BE2C (cell line): Measurements from ENCODE around the gene NOTCH3.

Source experiments
- DNase-seq: peaks from one replicate; pipeline ENCODE4 v3.0.0-alpha.2; 2020
- H3K27me3 ChIP-seq: fragments of 250-450 bp; sonication (Bioruptor Pico); 2 replicates; pipeline ENCODE4 v1.5.1; 2020; ENCODE audit warnings: mild to moderate bottlenecking
- H3K36me3 ChIP-seq: fragments of 250-450 bp; sonication (Bioruptor Pico); 2 replicates; pipeline ENCODE4 v1.5.1; 2020; ENCODE audit warnings: mild to moderate bottlenecking
- H3K4me1 ChIP-seq: fragments of 250-450 bp; sonication (Bioruptor Pico); 2 replicates; pipeline ENCODE4 v1.5.1; 2020
- H3K4me3 ChIP-seq: 2 replicates; pipeline ENCODE4 v1.5.1; 2011; ENCODE audit warnings: low read depth, low read length
- H3K9me3 ChIP-seq: fragments of 250-450 bp; sonication (Bioruptor Pico); 2 replicates; pipeline ENCODE4 v1.5.1; 2020
- CTCF ChIP-seq: IDR thresholded peaks from 2 replicates; pipeline ENCODE4 v1.5.1; 2012; ENCODE audit warnings: mild to moderate bottlenecking, low read depth, low read length

The NOTCH3 gene

GRCh38 chr19:15201374-15202023, 704 bp upstream of the NOTCH3 start:
- H3K27me3 ChIP-seq = peaks cover 5% of the 10 kb centered on the region; the same call in 1 of the 2 replicates
- H3K4me1 ChIP-seq = no peaks in the 10 kb centered on the region
- no peak for DNase-seq
- no peaks in the 10 kb centered on the region for H3K9me3 ChIP-seq
- H3K36me3 ChIP-seq = no peaks in the 10 kb centered on the region
- H3K4me3 ChIP-seq = no peak overlapping the region
- TF ChIP-seq CTCF = no peak

- peak; percentile 53 for DNase-seq
- Histone ChIP-seq H3K4me1 (no peaks in the 10 kb centered on the region), H3K4me3 (peak overlapping the region; percentile 49), H3K36me3 (no peaks in the 10 kb centered on the region), H3K9me3 (no peaks in the 10 kb centered on the region), H3K27me3 (peaks cover 5% of the 10 kb centered on the region; the same call in 1 of the 2 replicates)
- no peak for TF ChIP-seq CTCF
Observed at GRCh38 chr19:15199661-15200552, 888 bp downstream of the NOTCH3 start.

- Histone ChIP-seq H3K9me3 (no peaks in the 10 kb centered on the region), H3K4me3 (no peak overlapping the region), H3K36me3 (no peaks in the 10 kb centered on the region), H3K4me1 (no peaks in the 10 kb centered on the region), H3K27me3 (peaks cover 5% of the 10 kb centered on the region; the same call in 1 of the 2 replicates)
- no peak for TF ChIP-seq CTCF
- no peak for DNase-seq
Observed at GRCh38 chr19:15198951-15199660, 1.7 kb downstream of the NOTCH3 start.

- H3K36me3 ChIP-seq = no peaks in the 10 kb centered on the region
- no peaks in the 10 kb centered on the region for H3K4me1 ChIP-seq
- H3K27me3 ChIP-seq = peaks cover 5% of the 10 kb centered on the region; the same call in 1 of the 2 replicates
- TF ChIP-seq CTCF = no peak
- DNase-seq = no peak
- H3K4me3 ChIP-seq = no peak overlapping the region
- no peaks in the 10 kb centered on the region for H3K9me3 ChIP-seq
Observed at GRCh38 chr19:15197942-15198341, 2.9 kb downstream of the NOTCH3 start.

GRCh38 chr19:15197275-15197941, 3.4 kb downstream of the NOTCH3 start:
- Histone ChIP-seq H3K4me3 (no peak overlapping the region), H3K9me3 (no peaks in the 10 kb centered on the region), H3K27me3 (peaks cover 5% of the 10 kb centered on the region; the same call in 1 of the 2 replicates), H3K36me3 (no peaks in the 10 kb centered on the region), H3K4me1 (no peaks in the 10 kb centered on the region)
- no peak for DNase-seq
- no peak for TF ChIP-seq CTCF
